NCI-H2029 treated with DMSO at 0.1 percent for 48 hours (cell line): ENCODE results near the gene UCMA.

Experiments
- DNase-seq: peaks from one replicate; lab custom pipeline; 2025; lab: John Stamatoyannopoulos, UW

UCMA gene

DNA sequence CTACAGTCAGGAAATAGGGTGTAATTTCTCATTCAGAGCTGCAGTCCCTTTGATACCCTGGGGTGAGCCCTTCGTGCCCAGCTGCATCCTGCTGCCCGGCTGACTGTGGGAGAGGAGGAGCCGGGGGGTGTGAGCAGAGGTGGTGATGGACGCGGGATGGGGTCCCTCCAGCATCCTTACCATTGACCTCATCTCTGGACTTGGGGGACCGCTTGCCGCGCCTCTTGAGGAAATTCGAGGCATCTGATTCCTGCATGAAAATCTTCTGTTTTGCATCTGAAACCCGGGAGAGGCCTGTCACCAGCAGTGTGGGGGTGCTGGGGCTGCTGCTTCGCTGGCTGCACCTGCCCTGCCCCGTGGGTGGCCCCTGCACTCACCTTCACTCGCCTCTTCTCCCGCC lies 816 bp downstream of the UCMA start:
- DNase-seq: no peak

DNA sequence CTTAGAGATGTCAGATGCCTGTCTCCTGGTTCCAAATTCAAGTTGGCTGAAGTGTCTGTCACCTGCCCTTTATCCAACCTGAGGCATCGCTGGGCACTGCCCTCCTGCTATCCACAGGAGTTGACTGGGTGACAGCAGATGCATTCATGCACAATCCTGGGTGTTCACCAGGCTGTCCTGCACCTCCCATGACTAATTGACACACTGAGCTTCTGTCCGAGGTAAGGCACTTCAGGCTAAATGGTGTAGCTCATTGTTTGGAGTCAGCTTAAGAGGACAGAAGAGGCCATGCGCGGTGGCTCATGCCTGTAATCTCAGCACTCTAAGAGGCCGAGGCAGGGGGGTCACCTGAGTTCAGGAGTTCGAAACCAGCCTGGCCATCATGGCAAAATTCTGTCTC lies 2.4 kb downstream of the UCMA start:
- no peak for DNase-seq

DNA sequence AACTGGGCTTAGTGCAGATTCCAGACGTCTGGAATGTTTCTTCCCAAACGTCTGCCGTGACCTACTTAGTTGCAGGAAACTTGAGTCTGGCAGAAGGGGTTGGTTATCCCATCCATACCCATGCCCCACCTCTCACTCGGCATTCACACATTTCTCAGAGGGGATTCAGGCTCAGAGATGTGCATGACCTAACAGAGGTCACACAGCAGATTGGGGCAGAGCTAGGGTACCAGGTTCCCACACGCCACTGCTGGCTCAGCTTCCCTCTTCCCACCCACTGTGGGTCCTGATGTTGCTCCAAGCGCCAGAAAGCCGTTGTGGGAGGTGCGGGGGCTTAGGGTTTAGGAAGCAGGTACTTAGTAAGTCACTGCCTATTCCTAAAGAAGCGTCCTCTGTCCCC lies 3.0 kb downstream of the UCMA start:
- DNase-seq: no peak

GRCh38 chr10:13227031-13227430 lies 7.1 kb downstream of the UCMA start:
- no peak for DNase-seq

DNA sequence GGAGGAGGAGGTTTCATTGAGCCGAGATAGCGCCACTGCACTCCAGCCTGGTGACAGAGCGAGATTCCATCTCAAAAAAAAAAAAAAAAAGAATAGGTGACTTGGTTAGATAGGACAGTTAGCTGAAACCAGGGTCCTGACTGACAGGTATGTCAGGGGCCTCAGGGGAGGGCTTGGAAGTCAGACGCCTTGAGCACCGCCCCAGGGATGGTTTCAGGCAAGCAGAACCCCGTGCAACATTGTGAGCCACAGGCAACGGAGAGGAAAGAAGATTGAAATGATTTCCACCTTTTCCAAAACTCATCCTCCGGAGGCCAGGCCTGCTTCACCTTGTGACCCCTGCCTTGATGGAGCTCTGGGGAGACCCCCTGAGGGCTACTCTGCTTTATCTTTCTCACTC lies 8.6 kb downstream of the UCMA start:
- no peak for DNase-seq

DNA sequence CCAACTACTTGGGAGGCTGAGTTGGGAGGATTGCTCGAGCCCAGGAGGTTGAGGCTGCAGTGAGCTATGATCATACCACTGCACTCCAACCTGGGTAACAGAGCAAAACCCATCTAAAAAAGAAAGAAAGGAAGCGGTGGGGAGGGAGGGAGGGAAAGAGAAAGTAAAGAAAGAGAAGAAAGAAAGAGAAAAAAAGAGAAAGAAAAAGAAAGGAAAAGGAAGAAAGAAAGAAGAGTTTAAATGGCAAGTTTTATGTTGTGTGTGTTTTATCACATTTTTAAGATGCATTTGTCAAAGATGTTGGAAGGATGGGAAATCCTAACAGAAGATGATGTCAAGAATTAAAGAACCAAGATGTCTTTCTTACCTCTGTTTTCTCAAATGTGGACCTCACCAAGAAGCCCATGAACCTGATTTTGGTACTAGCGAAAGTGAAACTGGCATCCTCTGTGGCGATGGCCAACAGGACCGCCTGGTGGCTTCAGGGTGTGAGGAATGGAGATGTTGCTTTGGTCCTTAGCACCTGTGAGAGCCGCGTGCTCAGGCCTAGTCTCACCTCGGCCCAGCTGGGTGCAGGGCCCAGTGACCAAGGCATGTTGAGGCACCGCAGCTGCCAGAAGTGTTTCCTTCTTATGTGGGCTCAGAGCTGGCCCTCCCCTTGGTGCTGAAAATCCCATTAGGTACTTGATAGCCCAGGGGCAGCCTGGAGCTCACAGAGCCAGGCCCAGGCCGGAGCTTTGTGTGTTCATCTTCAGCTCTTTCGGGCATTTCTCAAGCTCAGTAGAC lies 9.8 kb downstream of the UCMA start:
- no peak for DNase-seq

- DNase-seq: no peak
Measured at GRCh38 chr10:13223241-13223640, 10.9 kb downstream of the UCMA start.

DNA sequence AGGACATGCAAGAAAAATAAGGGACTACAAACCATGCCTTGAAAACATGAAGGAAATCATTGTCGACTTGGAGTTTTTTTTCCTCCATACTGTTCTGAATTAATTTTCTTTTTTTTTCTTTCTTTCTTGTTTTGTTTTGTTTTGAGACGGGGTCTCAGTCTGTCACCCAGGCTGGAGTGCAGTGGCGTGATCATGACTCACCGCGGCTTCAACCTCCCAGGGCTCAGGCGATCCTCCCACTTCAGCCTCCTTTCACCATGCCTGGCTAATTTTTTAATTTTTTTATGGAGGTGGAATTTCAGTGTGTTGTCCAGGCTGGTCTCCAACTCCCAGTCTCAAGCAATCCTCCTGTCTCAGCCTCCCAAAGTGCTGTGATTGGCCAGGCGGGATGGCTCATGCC lies 11.6 kb downstream of the UCMA start:
- no peak for DNase-seq

GRCh38 chr10:13222151-13222550 lies 12.0 kb downstream of the UCMA start:
- DNase-seq: no peak

DNA sequence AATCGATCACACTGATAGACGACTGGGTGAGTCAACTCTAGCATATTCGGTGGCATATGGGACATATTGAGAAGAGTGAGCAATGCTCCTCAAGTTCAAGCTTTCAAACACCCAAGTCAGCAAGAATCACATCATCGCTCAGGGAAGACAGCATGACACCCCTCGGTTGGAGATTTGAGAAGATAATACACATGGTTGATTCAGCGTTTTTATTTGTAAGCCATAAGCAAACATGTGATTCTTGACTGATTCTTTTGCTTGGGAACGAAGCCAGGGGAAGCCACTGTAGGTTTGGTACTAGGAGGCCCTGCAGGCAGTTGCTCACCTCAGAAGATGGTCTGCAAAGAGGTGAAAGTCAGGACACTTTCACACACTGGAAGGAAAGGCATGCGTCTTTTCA lies 12.6 kb downstream of the UCMA start:
- no peak for DNase-seq

- no peak for DNase-seq
Measured at GRCh38 chr10:13219685-13220670, 14.2 kb downstream of the UCMA start.

DNA sequence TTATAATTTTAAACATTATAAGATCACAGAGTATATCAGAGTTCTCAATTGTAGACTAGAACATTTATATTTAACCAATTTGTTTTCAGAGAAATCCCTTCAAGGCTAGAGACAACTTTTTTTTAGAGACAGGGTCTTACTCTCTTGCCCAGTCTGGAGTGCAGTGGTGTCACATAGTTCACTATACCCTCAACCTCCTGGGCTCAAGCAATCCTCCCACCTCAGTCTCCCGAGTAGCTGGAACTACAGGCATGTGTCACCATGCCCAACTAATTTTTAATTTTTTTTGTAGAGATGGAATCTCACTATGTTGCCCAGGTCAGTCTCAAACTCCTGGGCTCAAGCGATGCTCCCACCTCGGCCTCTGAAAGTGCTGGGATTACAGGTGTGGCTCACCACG lies 15.3 kb downstream of the UCMA start:
- DNase-seq: no peak

- no peak for DNase-seq
Measured at GRCh38 chr10:13213163-13213562, 21.0 kb downstream of the UCMA start.

DNA sequence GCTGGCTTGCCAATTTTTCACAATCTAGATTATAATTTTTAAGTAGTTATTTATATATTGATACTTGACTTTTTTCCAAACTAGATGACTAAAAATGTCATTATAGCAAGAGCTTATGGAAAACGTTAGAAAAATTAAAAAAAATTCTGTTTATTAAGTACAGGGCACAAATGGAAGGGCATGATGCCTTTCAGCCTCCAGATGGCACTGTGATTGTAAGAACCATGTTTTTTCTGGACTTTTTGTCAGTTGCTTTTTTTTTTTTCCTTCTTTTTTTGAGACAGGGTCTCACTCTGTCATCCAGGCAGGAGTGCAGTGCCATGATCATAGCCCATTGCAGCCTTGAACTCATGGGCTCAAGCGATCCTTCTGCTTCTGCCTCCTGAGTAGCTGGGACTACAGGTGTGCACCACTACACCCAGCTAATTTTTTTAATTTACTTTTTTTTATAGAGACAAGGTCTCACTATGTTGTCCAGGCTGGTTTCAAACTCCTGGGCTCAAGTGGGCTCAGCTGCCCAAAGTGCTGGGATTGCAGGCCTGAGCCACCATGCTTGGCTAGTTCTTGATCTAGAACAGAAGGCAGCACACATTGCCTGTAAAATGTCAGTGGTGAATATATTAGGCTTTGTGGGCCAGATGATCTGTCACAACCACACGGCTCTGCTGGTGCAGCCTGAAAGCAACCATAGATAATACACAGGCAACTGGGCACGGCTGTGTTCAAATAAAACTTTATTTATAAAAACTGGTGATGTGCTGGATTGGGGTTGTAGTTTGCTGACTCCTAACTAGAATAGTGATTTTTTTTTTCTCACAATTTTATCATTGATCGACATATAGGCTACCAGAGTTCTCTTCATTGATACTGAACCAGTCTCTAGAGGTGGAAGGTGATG lies 27.4 kb downstream of the UCMA start:
- no peak for DNase-seq

GRCh38 chr10:13206091-13206490 lies 28.1 kb downstream of the UCMA start:
- DNase-seq: no peak

GRCh38 chr10:13201132-13201531 lies 33.0 kb downstream of the UCMA start:
- no peak for DNase-seq

- DNase-seq: no peak
Measured at GRCh38 chr10:13195016-13195415, 39.2 kb downstream of the UCMA start.

- DNase-seq: no peak
Measured at GRCh38 chr10:13193637-13194036, 40.5 kb downstream of the UCMA start.

DNA sequence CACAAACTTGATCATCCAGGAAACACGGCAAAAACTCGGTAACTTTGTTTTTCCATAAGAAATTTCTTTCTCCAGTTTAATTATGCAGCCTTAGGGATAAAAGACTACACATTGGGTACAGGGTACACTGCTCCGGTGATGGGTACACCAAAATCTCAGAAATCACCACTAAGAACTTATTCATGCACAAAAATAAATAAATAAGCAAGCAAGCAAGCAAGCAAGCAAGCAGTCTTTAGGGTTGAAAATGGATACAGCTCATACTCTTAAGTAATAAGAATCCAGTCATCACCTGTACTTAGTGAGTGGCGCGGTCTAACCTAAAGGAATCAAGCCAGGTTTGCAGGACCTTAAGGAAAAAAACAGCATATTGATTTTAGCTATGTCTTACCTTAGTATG lies 42.8 kb downstream of the UCMA start:
- DNase-seq: no peak

- DNase-seq: no peak
Measured at GRCh38 chr10:13190816-13191215, 43.4 kb downstream of the UCMA start.

- DNase-seq: no peak
Measured at GRCh38 chr10:13189961-13190360, 44.2 kb downstream of the UCMA start.

GRCh38 chr10:13188593-13188992 lies 45.6 kb downstream of the UCMA start:
- DNase-seq: no peak
